ENCODE data around the gene TRMT112.

DNA sequence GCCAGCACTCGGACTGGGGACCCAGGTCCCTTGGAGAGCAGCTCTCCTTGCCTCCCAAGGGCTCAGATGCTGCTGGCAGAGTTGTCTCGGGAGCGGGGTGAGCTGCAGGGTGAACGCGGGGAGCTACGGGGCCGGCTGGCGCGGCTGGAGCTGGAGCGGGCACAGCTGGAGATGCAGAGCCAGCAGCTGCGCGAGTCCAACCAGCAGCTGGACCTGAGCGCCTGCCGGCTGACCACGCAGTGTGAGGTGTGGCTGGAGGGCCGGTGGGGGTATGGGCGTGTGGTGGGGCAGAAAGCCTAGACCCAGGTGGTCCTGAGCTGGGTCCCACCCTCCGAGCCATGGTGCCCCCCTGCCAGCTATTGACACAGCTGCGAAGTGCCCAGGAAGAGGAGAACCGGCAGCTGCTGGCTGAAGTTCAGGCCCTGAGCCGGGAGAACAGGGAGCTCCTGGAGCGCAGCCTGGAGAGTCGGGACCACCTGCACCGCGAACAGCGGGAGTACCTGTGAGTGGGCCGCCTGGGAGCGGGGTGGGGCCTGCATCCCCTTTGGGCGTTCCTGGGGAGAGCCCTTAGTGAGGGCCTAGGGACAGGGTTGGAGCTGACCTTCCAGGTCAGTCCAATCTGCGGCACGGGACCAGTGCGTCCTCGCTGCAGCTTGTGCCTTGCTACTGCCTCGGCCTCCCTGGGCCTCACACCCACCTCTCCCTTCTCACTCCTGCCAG lies 35.8 kb upstream of the TRMT112 start:
- no peak for TF ChIP-seq CTCF (IDR thresholded peaks at IDR 0.05)
- TF ChIP-seq POLR2A (IDR thresholded peaks at IDR 0.05), result no peak
